ENCODE measurements around the gene TMED4. TPM values are rescaled to one million over a fixed set of nuclear protein-coding genes. Genes with fewer than 3 reads are reported as not detected.

The TMED4 gene
- polyA plus RNA-seq, 1 donor from 2014 or later: 158 TPM

GRCh38 chr7:44531421-44532380 lies 50.3 kb downstream of the TMED4 start:
- H3K9me3 ChIP-seq (ENCODE audit: low read length): no peaks in the 10 kb centered on the region
- no peak for TF ChIP-seq CTCF (IDR thresholded peaks at IDR 0.05; ENCODE audit: poor library complexity, severe bottlenecking)
- no peak for TF ChIP-seq MXI1 (conservative IDR thresholded peaks at IDR 0.05; ENCODE audit: poor library complexity, severe bottlenecking)
- TF ChIP-seq POLR2AphosphoS5 (IDR thresholded peaks at IDR 0.05): no peak
- no peak for TF ChIP-seq EZH2 (IDR thresholded peaks at IDR 0.05; ENCODE audit: borderline replicate concordance, insufficient read depth, low read length, poor library complexity, severe bottlenecking)
- no peaks in the 10 kb centered on the region for H3K9me2 ChIP-seq (ENCODE audit: insufficient read depth, low read length)
- no peak overlapping the region for H2AFZ ChIP-seq (ENCODE audit: low read depth, low read length)
- no peak overlapping the region for H3K4me2 ChIP-seq (ENCODE audit: low read length)
- no peaks in the 10 kb centered on the region for H3K27me3 ChIP-seq (ENCODE audit: insufficient read depth, low read depth, low read length)
- no peaks in the 10 kb centered on the region for H3K79me2 ChIP-seq (replicated peaks; ENCODE audit: insufficient read depth, low read length)
- no peak overlapping the region for H3K9ac ChIP-seq (ENCODE audit: low read length)
- H3F3A ChIP-seq (ENCODE audit: insufficient read depth, low read length, poor library complexity, severe bottlenecking): no peaks in the 10 kb centered on the region
- H3K4me3 ChIP-seq (ENCODE audit: low read length): no peak overlapping the region
- H4K20me1 ChIP-seq (ENCODE audit: insufficient read depth): no peaks in the 10 kb centered on the region
- H3K36me3 ChIP-seq (ENCODE audit: insufficient read depth, low read length): no peaks in the 10 kb centered on the region
- no peak overlapping the region for H3K27ac ChIP-seq (ENCODE audit: low read length)

- no peaks in the 10 kb centered on the region for H3K27me3 ChIP-seq (ENCODE audit: insufficient read depth, low read depth, low read length)
- no peak for TF ChIP-seq MXI1 (conservative IDR thresholded peaks at IDR 0.05; ENCODE audit: poor library complexity, severe bottlenecking)
- no peak for TF ChIP-seq TAF1 (IDR thresholded peaks at IDR 0.05; ENCODE audit: low read depth)
- no peak for TF ChIP-seq EP300 (conservative IDR thresholded peaks at IDR 0.05; ENCODE audit: poor library complexity, severe bottlenecking)
- TF ChIP-seq SMC3 (conservative IDR thresholded peaks at IDR 0.05; ENCODE audit: poor library complexity): no peak
- TF ChIP-seq REST (IDR thresholded peaks at IDR 0.05; ENCODE audit: borderline replicate concordance): no peak
- TF ChIP-seq POLR2AphosphoS5 (IDR thresholded peaks at IDR 0.05): no peak
- TF ChIP-seq EZH2 (IDR thresholded peaks at IDR 0.05; ENCODE audit: borderline replicate concordance, insufficient read depth, low read length, poor library complexity, severe bottlenecking): no peak
- no peak for TF ChIP-seq RAD21 (conservative IDR thresholded peaks at IDR 0.05)
- no peaks in the 10 kb centered on the region for H3K9me2 ChIP-seq (ENCODE audit: insufficient read depth, low read length)
- H3K27ac ChIP-seq (ENCODE audit: low read length): no peak overlapping the region
- no peaks in the 10 kb centered on the region for H3F3A ChIP-seq (ENCODE audit: insufficient read depth, low read length, poor library complexity, severe bottlenecking)
- H3K79me2 ChIP-seq (replicated peaks; ENCODE audit: insufficient read depth, low read length): no peaks in the 10 kb centered on the region
- H4K20me1 ChIP-seq (ENCODE audit: insufficient read depth): no peaks in the 10 kb centered on the region
- no peak overlapping the region for H3K9ac ChIP-seq (ENCODE audit: low read length)
- no peak overlapping the region for H2AFZ ChIP-seq (ENCODE audit: low read depth, low read length)
- H3K36me3 ChIP-seq (ENCODE audit: insufficient read depth, low read length): no peaks in the 10 kb centered on the region
- H3K9me3 ChIP-seq (ENCODE audit: low read length): no peaks in the 10 kb centered on the region
- H3K4me3 ChIP-seq (ENCODE audit: low read length): no peak overlapping the region
- H3K4me2 ChIP-seq (ENCODE audit: low read length): no peak overlapping the region
Observed at GRCh38 chr7:44530990-44531389, 51.0 kb downstream of the TMED4 start.

Other genes starting within 250 kb of the TMED4 start
- gene NUDCD3, start 91.6 kb downstream of the TMED4 start, polyA plus RNA-seq: 61.2 and 69.9 TPM in 2 replicates
- gene NPC1L1, start 40.9 kb downstream of the TMED4 start, polyA plus RNA-seq: 0.20 TPM in 1 of 2 replicates, not detected in the other
- gene DDX56, start 8.3 kb downstream of the TMED4 start, polyA plus RNA-seq: 80.6 and 86.6 TPM in 2 replicates
- 16.9 and 23.6 TPM in 2 replicates for gene OGDH, start 24.4 kb upstream of the TMED4 start, polyA plus RNA-seq
- 18.3 and 19.8 TPM in 2 replicates for gene ZMIZ2, start 166.6 kb upstream of the TMED4 start, polyA plus RNA-seq
- 2,762 and 2,769 TPM in 2 replicates for gene PPIA, start 214.4 kb upstream of the TMED4 start, polyA plus RNA-seq